Measurements from ENCODE around the gene RAB20. TPM values are rescaled to one million over a fixed set of nuclear protein-coding genes. Genes with fewer than 3 reads are reported as not detected.

Gene RAB20
- total and polyA plus RNA-seq, 9 of the 15 experiments (the other 6 are each of a cell fraction or from before 2014, with no cell fraction given), result 0.62 to 9.2 (median 5.4) TPM

- Histone ChIP-seq H3K27me3 (ENCODE audit: control insufficient read depth in 2 of 2, insufficient read depth in 2 of 2, low read length in 2 of 2) (no peaks in the 10 kb centered on the region), H2AFZ (ENCODE audit: low read depth, low read length) (no peak overlapping the region), H3K9me3 (replicated peaks; ENCODE audit: control insufficient read depth, insufficient read depth, low read depth, low read length) (no peaks in the 10 kb centered on the region), H3K4me1 (replicated peaks in 1 of 2; ENCODE audit: control insufficient read depth in 2 of 2, insufficient read depth in 2 of 2, low read length in 2 of 2) (peaks cover 11 to 28% of the 10 kb centered on the region in 2 experiments), H3K79me2 (ENCODE audit: control insufficient read depth, insufficient read depth, low read length) (no peaks in the 10 kb centered on the region; the same call in 1 of the 3 replicates), H3K9ac (ENCODE audit: insufficient read depth in 1 of 2, low read depth in 2 of 2, low read length in 2 of 2) (no peak overlapping the region; a peak in 1 of 4 replicates), H3K27ac (ENCODE audit: extremely low read depth, low read depth, low read length) (no peak overlapping the region), H3K4me3 (no peak overlapping the region), H3K36me3 (ENCODE audit: control insufficient read depth, insufficient read depth, low read length) (no peaks in the 10 kb centered on the region), H3K9me1 (ENCODE audit: control insufficient read depth, insufficient read depth, low read length) (no peaks in the 10 kb centered on the region), H4K20me1 (replicated peaks; ENCODE audit: control insufficient read depth, insufficient read depth, low read length) (no peaks in the 10 kb centered on the region), H3K4me2 (ENCODE audit: insufficient read depth, low read length) (no peak overlapping the region)
- ChIA-PET CTCF (ENCODE audit: low intra/inter-chr PET ratio) (no interaction called here), POLR2A (interaction anchor here (0.7 kb wide), 1 partner anchor 80 kb away, joined by 3 read pairs; no protein-coding TSS in a partner anchor)
- FAIRE-seq (no peak), DNase-seq (ENCODE audit: extremely low read depth in 1 of 4, low spot score in 3 of 4) (no peak), ATAC-seq (no peak)
- BruUV-seq (replicated peaks), result no TSS peak
- in situ Hi-C loops (cut with MboI), result no loop called here
- WGBS (ENCODE audit: insufficient coverage, low coverage, missing lambda C conversion rate), result 50% methylated on average over 13 of the region's 16 CpGs
- intact Hi-C loops (cut with micrococcal nuclease), result no loop called here
- TF ChIP-seq MNT (conservative IDR thresholded peaks at IDR 0.05), result no peak
- TF ChIP-seq, protein P1, sequence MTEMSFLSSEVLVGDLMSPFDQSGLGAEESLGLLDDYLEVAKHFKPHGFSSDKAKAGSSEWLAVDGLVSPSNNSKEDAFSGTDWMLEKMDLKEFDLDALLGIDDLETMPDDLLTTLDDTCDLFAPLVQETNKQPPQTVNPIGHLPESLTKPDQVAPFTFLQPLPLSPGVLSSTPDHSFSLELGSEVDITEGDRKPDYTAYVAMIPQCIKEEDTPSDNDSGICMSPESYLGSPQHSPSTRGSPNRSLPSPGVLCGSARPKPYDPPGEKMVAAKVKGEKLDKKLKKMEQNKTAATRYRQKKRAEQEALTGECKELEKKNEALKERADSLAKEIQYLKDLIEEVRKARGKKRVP (CRISPR knock-in tag; IDR thresholded peaks at IDR 0.05), result no peak
- TF ChIP-seq KLF13 (tag; IDR thresholded peaks at IDR 0.05; ENCODE audit: borderline replicate concordance, low read depth), result no peak
- peak; percentile 54; the same call in 1 of the 2 replicates for TF ChIP-seq ZNF134 (CRISPR knock-in tag; conservative IDR thresholded peaks at IDR 0.05)
Measured at GRCh38 chr13:110533771-110534670, 27.5 kb downstream of the RAB20 start.
